Measurements from ENCODE around the gene SIRPD.

Gene SIRPD

DNA sequence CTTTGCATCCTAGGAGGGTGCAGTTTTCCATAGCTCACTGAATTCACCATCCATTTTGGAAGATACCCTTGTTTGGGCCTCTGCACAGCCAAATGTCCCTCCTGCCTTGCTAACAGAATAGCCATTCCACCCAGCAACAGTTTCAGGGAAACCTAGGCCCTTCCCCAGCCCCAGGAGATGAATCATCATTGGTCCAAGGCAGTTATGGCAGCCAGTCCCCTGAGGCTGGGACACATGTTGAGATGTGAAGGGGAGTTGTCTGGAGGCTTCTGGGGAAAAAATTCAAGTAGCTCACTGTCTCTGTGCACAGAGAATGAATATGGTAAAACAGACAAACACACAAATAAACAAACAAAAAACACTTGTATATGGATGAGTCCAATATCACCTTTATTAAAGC lies 48.9 kb downstream of the SIRPD start:
- TF ChIP-seq EZH2phosphoT487 (IDR thresholded peaks at IDR 0.05; ENCODE audit: borderline replicate concordance): no peak
- TF ChIP-seq, protein P1, sequence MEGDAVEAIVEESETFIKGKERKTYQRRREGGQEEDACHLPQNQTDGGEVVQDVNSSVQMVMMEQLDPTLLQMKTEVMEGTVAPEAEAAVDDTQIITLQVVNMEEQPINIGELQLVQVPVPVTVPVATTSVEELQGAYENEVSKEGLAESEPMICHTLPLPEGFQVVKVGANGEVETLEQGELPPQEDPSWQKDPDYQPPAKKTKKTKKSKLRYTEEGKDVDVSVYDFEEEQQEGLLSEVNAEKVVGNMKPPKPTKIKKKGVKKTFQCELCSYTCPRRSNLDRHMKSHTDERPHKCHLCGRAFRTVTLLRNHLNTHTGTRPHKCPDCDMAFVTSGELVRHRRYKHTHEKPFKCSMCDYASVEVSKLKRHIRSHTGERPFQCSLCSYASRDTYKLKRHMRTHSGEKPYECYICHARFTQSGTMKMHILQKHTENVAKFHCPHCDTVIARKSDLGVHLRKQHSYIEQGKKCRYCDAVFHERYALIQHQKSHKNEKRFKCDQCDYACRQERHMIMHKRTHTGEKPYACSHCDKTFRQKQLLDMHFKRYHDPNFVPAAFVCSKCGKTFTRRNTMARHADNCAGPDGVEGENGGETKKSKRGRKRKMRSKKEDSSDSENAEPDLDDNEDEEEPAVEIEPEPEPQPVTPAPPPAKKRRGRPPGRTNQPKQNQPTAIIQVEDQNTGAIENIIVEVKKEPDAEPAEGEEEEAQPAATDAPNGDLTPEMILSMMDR (conservative IDR thresholded peaks at IDR 0.05; ENCODE audit: low read length): no peak
- Histone ChIP-seq H3K9me2 (replicated peaks; ENCODE audit: low read depth, low read length) (no peaks in the 10 kb centered on the region), H3F3A (ENCODE audit: low read depth) (no peaks in the 10 kb centered on the region), H3K9ac (ENCODE audit: low read depth, low read length, poor library complexity, severe bottlenecking) (no peak overlapping the region), H3K27me3 (ENCODE audit: insufficient read depth, low read length, poor library complexity, severe bottlenecking) (no peaks in the 10 kb centered on the region), H3K79me2 (ENCODE audit: insufficient read depth, low read length) (no peaks in the 10 kb centered on the region), H2AFZ (ENCODE audit: low read length) (no peak overlapping the region), H3K4me3 (ENCODE audit: low read length, poor library complexity, severe bottlenecking) (no peak overlapping the region), H3K36me3 (ENCODE audit: insufficient read depth, low read length) (no peaks in the 10 kb centered on the region), H3K4me1 (ENCODE audit: insufficient read depth, low read length, poor library complexity, severe bottlenecking) (peaks cover 3% of the 10 kb centered on the region), H4K20me1 (ENCODE audit: insufficient read depth, low read length, poor library complexity, severe bottlenecking) (no peaks in the 10 kb centered on the region), H3K9me3 (ENCODE audit: insufficient read depth, low read depth, low read length) (no peaks in the 10 kb centered on the region), H3K4me2 (ENCODE audit: low read depth, low read length, poor library complexity, severe bottlenecking) (no peak overlapping the region)

DNA sequence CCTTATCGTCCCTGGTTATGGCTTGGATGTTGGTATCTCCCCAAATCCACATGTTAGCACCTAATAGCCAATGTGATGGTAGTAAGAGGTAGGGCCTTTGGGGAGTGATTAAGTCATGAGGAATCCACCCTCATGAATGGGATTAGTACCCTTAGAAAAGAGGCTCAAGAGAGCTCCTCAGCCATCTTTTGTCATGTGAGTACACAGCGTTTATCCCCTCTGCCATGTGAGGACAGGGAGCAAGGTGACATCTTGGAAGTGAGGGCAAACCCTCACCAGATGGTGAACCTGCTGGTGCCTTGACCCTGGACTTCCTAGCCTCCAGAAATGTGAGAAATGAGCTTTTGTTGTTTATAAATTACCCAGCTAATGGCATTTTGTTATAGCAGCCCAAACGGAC lies 50.2 kb downstream of the SIRPD start:
- Histone ChIP-seq H4K20me1 (ENCODE audit: insufficient read depth, low read length, poor library complexity, severe bottlenecking) (no peaks in the 10 kb centered on the region), H3K79me2 (ENCODE audit: insufficient read depth, low read length) (no peaks in the 10 kb centered on the region), H3F3A (ENCODE audit: low read depth) (no peaks in the 10 kb centered on the region), H3K27me3 (ENCODE audit: insufficient read depth, low read length, poor library complexity, severe bottlenecking) (no peaks in the 10 kb centered on the region), H3K4me1 (ENCODE audit: insufficient read depth, low read length, poor library complexity, severe bottlenecking) (peaks cover 3% of the 10 kb centered on the region), H2AFZ (ENCODE audit: low read length) (no peak overlapping the region), H3K9me3 (ENCODE audit: insufficient read depth, low read depth, low read length) (peaks cover under 1% of the 10 kb centered on the region; the same call in 1 of the 2 replicates), H3K36me3 (ENCODE audit: insufficient read depth, low read length) (no peaks in the 10 kb centered on the region), H3K4me2 (ENCODE audit: low read depth, low read length, poor library complexity, severe bottlenecking) (no peak overlapping the region), H3K4me3 (ENCODE audit: low read length, poor library complexity, severe bottlenecking) (no peak overlapping the region), H3K9ac (ENCODE audit: low read depth, low read length, poor library complexity, severe bottlenecking) (no peak overlapping the region), H3K9me2 (replicated peaks; ENCODE audit: low read depth, low read length) (no peaks in the 10 kb centered on the region)
- TF ChIP-seq, protein P1 (conservative IDR thresholded peaks at IDR 0.05; ENCODE audit: low read length): no peak
- no peak for TF ChIP-seq EZH2phosphoT487 (IDR thresholded peaks at IDR 0.05; ENCODE audit: borderline replicate concordance)

DNA sequence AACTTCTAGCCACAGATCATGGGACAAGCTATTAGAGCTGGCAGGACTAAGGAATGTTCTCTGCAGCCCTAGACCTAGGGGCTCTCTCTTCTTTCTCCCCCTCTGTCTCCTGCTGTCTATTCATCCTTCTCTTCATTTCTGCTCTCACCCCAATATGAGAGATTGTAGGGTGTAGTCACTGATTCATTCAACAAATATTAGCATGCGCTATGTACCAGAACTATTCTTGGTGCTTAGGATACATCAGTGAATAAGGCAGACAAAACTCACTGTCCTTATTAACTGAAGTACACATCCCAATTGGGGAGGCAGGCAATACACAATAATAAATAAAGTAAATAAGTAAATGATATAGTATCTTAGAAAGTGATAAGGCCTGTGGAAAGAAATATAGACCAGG lies 51.6 kb downstream of the SIRPD start:
- H3K36me3 ChIP-seq (ENCODE audit: insufficient read depth, low read length): no peaks in the 10 kb centered on the region
- H4K20me1 ChIP-seq (ENCODE audit: insufficient read depth, low read length, poor library complexity, severe bottlenecking): no peaks in the 10 kb centered on the region
- H3K9ac ChIP-seq (ENCODE audit: low read depth, low read length, poor library complexity, severe bottlenecking): no peak overlapping the region
- H3F3A ChIP-seq (ENCODE audit: low read depth): no peaks in the 10 kb centered on the region
- H3K4me3 ChIP-seq (ENCODE audit: low read length, poor library complexity, severe bottlenecking): no peak overlapping the region
- no peaks in the 10 kb centered on the region for H3K9me2 ChIP-seq (replicated peaks; ENCODE audit: low read depth, low read length)
- H3K4me1 ChIP-seq (ENCODE audit: insufficient read depth, low read length, poor library complexity, severe bottlenecking): peaks cover 3% of the 10 kb centered on the region
- H3K79me2 ChIP-seq (ENCODE audit: insufficient read depth, low read length): no peaks in the 10 kb centered on the region
- TF ChIP-seq, protein P1 (conservative IDR thresholded peaks at IDR 0.05; ENCODE audit: low read length): no peak
- no peak for TF ChIP-seq EZH2phosphoT487 (IDR thresholded peaks at IDR 0.05; ENCODE audit: borderline replicate concordance)
- H3K4me2 ChIP-seq (ENCODE audit: low read depth, low read length, poor library complexity, severe bottlenecking): no peak overlapping the region
- peaks cover 5% of the 10 kb centered on the region; the same call in 1 of the 2 replicates for H3K9me3 ChIP-seq (ENCODE audit: insufficient read depth, low read depth, low read length)
- peaks cover 10% of the 10 kb centered on the region for H3K27me3 ChIP-seq (ENCODE audit: insufficient read depth, low read length, poor library complexity, severe bottlenecking)
- H2AFZ ChIP-seq (ENCODE audit: low read length): no peak overlapping the region

Measured in Loucy (cell line).